DND-41 (cell line): ENCODE results near the gene TOM1.

ENCODE experiments used
- EZH2 ChIP-seq: IDR thresholded peaks from 3 replicates; pipeline ENCODE4 v1.6.1; 2012; ENCODE audit warnings: borderline replicate concordance, low read depth, mild to moderate bottlenecking, moderate library complexity, low read length, inconsistent platforms; ENCODE audit not compliant: severe bottlenecking
- TF ChIP-seq, protein P1 (sequence below): IDR thresholded peaks from 2 replicates; pipeline ENCODE4 v1.5.1; 2012; ENCODE audit warnings: borderline replicate concordance, low read length, moderate library complexity, mild to moderate bottlenecking; ENCODE audit not compliant: poor library complexity, severe bottlenecking; ENCODE audit errors: extremely low read depth

GRCh38 chr22:35394810-35395563, 95.3 kb downstream of the TOM1 start:
- TF ChIP-seq EZH2 = no peak
- TF ChIP-seq, protein P1, sequence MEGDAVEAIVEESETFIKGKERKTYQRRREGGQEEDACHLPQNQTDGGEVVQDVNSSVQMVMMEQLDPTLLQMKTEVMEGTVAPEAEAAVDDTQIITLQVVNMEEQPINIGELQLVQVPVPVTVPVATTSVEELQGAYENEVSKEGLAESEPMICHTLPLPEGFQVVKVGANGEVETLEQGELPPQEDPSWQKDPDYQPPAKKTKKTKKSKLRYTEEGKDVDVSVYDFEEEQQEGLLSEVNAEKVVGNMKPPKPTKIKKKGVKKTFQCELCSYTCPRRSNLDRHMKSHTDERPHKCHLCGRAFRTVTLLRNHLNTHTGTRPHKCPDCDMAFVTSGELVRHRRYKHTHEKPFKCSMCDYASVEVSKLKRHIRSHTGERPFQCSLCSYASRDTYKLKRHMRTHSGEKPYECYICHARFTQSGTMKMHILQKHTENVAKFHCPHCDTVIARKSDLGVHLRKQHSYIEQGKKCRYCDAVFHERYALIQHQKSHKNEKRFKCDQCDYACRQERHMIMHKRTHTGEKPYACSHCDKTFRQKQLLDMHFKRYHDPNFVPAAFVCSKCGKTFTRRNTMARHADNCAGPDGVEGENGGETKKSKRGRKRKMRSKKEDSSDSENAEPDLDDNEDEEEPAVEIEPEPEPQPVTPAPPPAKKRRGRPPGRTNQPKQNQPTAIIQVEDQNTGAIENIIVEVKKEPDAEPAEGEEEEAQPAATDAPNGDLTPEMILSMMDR = no peak
